Ovary (tissue), 9 donors: ENCODE results near the gene MRM2. TPM values are rescaled to one million over a fixed set of nuclear protein-coding genes. Genes with fewer than 3 reads are reported as not detected.

ENCODE experiments used
- DNase-seq, 5 donors: peaks; one replicate each; pipeline ENCODE4 v3.0.0-alpha.2; 2019 to 2020
- H3K27ac ChIP-seq, 2 donors: fragments of 200-600 bp; one replicate each; pipeline versions ENCODE4 v1.5.1 to v1.8.0; 2019 to 2022
- H3K27me3 ChIP-seq: fragments of 200-600 bp; one replicate; pipeline ENCODE4 v1.8.0; 2022
- H3K36me3 ChIP-seq: fragments of 200-600 bp; sonication (generic); one replicate; pipeline ENCODE4 v1.5.1; 2019
- H3K4me1 ChIP-seq: one replicate; pipeline ENCODE4 v1.8.1; 2013; ENCODE audit warnings: mild to moderate bottlenecking, moderate library complexity; ENCODE audit not compliant: insufficient read depth
- H3K4me3 ChIP-seq: fragments of 200-600 bp; sonication (generic); one replicate; pipeline ENCODE4 v1.5.1; 2017
- H3K9me3 ChIP-seq, 2 donors: fragments of 200-600 bp in 1 of 2; sonication (generic) in 1 of 2; one replicate each; pipeline versions ENCODE4 v1.5.1 to v1.8.1; 2013 to 2019; ENCODE audit warnings: mild to moderate bottlenecking in 1 of 2, moderate library complexity in 1 of 2
- CTCF ChIP-seq, 3 donors: fragments of 450-650 bp in 2 of 3; fragments of 200-600 bp in 1 of 3; IDR thresholded peaks; one replicate each; pipeline versions ENCODE4 v1.5.1 to v1.8.0; 2016 to 2022; ENCODE audit warnings: antibody characterized with exemption in 3 of 3, mild to moderate bottlenecking in 1 of 3
- EP300 ChIP-seq: sonication (generic); formaldehyde crosslinking; IDR thresholded peaks from one replicate; pipeline ENCODE4 v1.6.1; 2017; ENCODE audit warnings: antibody characterized with exemption
- POLR2A ChIP-seq: fragments of 450-650 bp; IDR thresholded peaks from one replicate; pipeline ENCODE4 v1.6.1; 2017; ENCODE audit warnings: antibody characterized with exemption, mild to moderate bottlenecking, moderate library complexity
- WGBS, 3 donors: extraction: QIAGEN DNeasy Blood & Tissue Kit in 1 of 3; methylation state at CpG; one replicate each; pipeline versions ENCODE4 v1.1.5 to v1.1.7; 2013 to 2017; 5-methylcytosine and 5-hydroxymethylcytosine counted together
- intact Hi-C, 4 donors: fragments of 100-400 bp; cut with DNase I; formaldehyde crosslinking; loops; one replicate each; pipeline versions ENCODE4 v1.11.0 to v1.15.1; 2022 to 2023
- microRNA-seq, 3 donors: library from miRNA; unstranded; fragments of <30 nt; microRNA quantifications; one replicate each; pipeline versions ENCODE4 to v1.2.0, GENCODE V29; 2019 to 2020
- polyA plus RNA-seq, 2 donors: library from polyadenylated mRNA; stranded (reverse); fragments of 200-250 nt in 1 of 2; fragments of 350-450 nt in 1 of 2; fragmentation: Illumina TruSeq in 1 of 2; extraction: RNeasy Lipid Tissue Mini Kit (QIAGEN cat#74804) in 1 of 2; gene quantifications; one replicate each; pipeline ENCODE4 v1.2.3, GENCODE V29; 2013 to 2014
- total RNA-seq, 7 donors: library from RNA; depleted of rRNA in 2 of 7; stranded (reverse); fragments of >200 nt in 2 of 7; fragmentation: NEBNext Ultra II Directional in 3 of 7; extraction: Animal tissue kit (Norgen Biotek cat#: 25700) in 3 of 7; gene quantifications; one replicate each; pipeline versions ENCODE4 v1.1.0 to v1.2.4, GENCODE V29; 2016 to 2023
- donor health status: DM: no; HTN: no; CAD: no; lungs with moderate emphysema.
- donor health status: DM: no; HTN: no; CAD: no.
- donor health status: Bipolar disorder and iron deficiency.
- donor health status: DM: yes; HTN: yes; CAD: no.
- donor health status: DM: no; HTN: no; CAD: no.
- donor health status: DM: yes; HTN: yes; CAD: no.

MRM2 gene
- total and polyA plus RNA-seq, 9 donors = 12.6 to 28.5 (median 21.4) TPM

- 92 to 93% (median 93%) methylated on average over 8 of the region's 8 CpGs for whole genome bisulfite sequencing, 3 donors
- TF ChIP-seq CTCF (IDR thresholded peaks at IDR 0.05) (no peak), POLR2A (no peak), EP300 (no peak)
- no peak for DNase-seq
- Histone ChIP-seq H3K27ac (no peak overlapping the region), H3K4me3 (no peak overlapping the region), H3K4me1 (no peaks in the 10 kb centered on the region), H3K9me3 (no peaks in the 10 kb centered on the region), H3K36me3 (no peaks in the 10 kb centered on the region), H3K27me3 (no peaks in the 10 kb centered on the region)
- intact Hi-C loops = no loop called here
These were observed 56.3 kb downstream of the MRM2 start for GRCh38 chr7:2185715-2186114.

Small RNA genes lying within 50 kb of the gene (microRNA-seq; reads per million reads assigned to microRNA genes)
- gene MIR6836 = 0 to 0.18 (median 0.16) reads per million in 3 donors

Other genes starting within 250 kb of the MRM2 start
- 10 to 100 TPM; 17.6 to 36.6 (median 27.6) TPM for gene MAD1L1, start 9.3 kb downstream of the MRM2 start, total RNA-seq
- gene MAD1L1, start 9.3 kb downstream of the MRM2 start, polyA plus RNA-seq = 10 to 100 TPM in 1 of 2 donors, 1 to 10 TPM in 1; 5.9 to 17.1 TPM
- 1 to 10 TPM; 8.4 to 10.0 (median 9.1) TPM for gene NUDT1, start within 50 bp of the MRM2 start, total RNA-seq
- gene NUDT1, start within 50 bp of the MRM2 start, polyA plus RNA-seq = 10 to 100 TPM in 1 of 2 donors, 1 to 10 TPM in 1; 2.3 to 15.6 TPM
- gene SNX8, start 72.2 kb upstream of the MRM2 start, total RNA-seq = 10 to 100 TPM in 5 of 7 donors, 1 to 10 TPM in 2; 3.2 to 37.2 (median 19.7) TPM
- 10 to 100 TPM in 1 of 2 donors, 1 to 10 TPM in 1; 9.4 to 13.3 TPM for gene SNX8, start 72.2 kb upstream of the MRM2 start, polyA plus RNA-seq
- 100 to 1,000 TPM in 6 of 7 donors, 10 to 100 TPM in 1; 67.2 to 133 (median 114) TPM for gene EIF3B, start 112.6 kb upstream of the MRM2 start, total RNA-seq
- 100 to 1,000 TPM in 1 of 2 donors, 10 to 100 TPM in 1; 62.3 to 185 TPM for gene EIF3B, start 112.6 kb upstream of the MRM2 start, polyA plus RNA-seq
- 10 to 100 TPM in 6 of 7 donors, 1 to 10 TPM in 1; 7.8 to 21.7 (median 12.6) TPM for gene CHST12, start 161.4 kb upstream of the MRM2 start, total RNA-seq
- gene CHST12, start 161.4 kb upstream of the MRM2 start, polyA plus RNA-seq = 10 to 100 TPM in 1 of 2 donors, 1 to 10 TPM in 1; 3.9 to 16.5 TPM
- gene GRIFIN, start 234.2 kb upstream of the MRM2 start, total RNA-seq = not detected
- not detected for gene GRIFIN, start 234.2 kb upstream of the MRM2 start, polyA plus RNA-seq